ENCODE data around the gene JAK3. TPM values are rescaled to one million over a fixed set of nuclear protein-coding genes. Genes with fewer than 3 reads are reported as not detected.
"Not testable (repeated sequence)": the region's sequence is repeated elsewhere in the genome, so short reads cannot be mapped to it uniquely, and the experiment has no call there.

JAK3 gene
- total and polyA plus RNA-seq, 10 donors: 30.6 to 203 (median 116) TPM

- H3K27me3 ChIP-seq (replicated peaks in 1 of 7): peaks cover 0 to 22% (median 0%) of the 10 kb centered on the region in 7 donors
- peak overlapping the region in 4 of 8 donors; percentile 15 to 53 (median 34) for H3K4me3 ChIP-seq
- 26 to 50% (median 32%) methylated on average over 25 of the region's 25 CpGs for WGBS, 5 donors
- H3K4me1 ChIP-seq: peaks cover 3 to 55% (median 22%) of the 10 kb centered on the region in 6 donors
- intact Hi-C loops (cut with DNase I; ENCODE audit: low total_unique reads): no loop called here
- peak in 1 of 3 donors; percentile 25 for TF ChIP-seq POLR2AphosphoS5 (IDR thresholded peaks at IDR 0.05)
- TF ChIP-seq POLR2A (IDR thresholded peaks at IDR 0.05): no peak
- H3K27ac ChIP-seq: peak overlapping the region in 3 of 8 donors; percentile 63 to 83 (median 83)
- DNase-seq: peak; percentile 87
- no peaks in the 10 kb centered on the region for H3K9me3 ChIP-seq
- peaks cover 0 to 57% (median 13%) of the 10 kb centered on the region in 6 donors for H3K36me3 ChIP-seq
Observed at GRCh38 chr19:17778968-17779929, 68.5 kb downstream of the JAK3 start.

- Histone ChIP-seq H3K27me3 (replicated peaks in 1 of 7) (peaks cover 0 to 22% (median 0%) of the 10 kb centered on the region in 7 donors), H3K4me1 (peaks cover 0 to 50% (median 20%) of the 10 kb centered on the region in 6 donors), H3K4me3 (peak overlapping the region in 4 of 8 donors; percentile 15 to 53 (median 34)), H3K36me3 (peaks cover 0 to 57% (median 13%) of the 10 kb centered on the region in 6 donors), H3K9me3 (no peaks in the 10 kb centered on the region), H3K27ac (peak overlapping the region in 3 of 8 donors; percentile 63 to 83 (median 83))
- peak; percentile 92 for DNase-seq
- WGBS, 5 donors: 19 to 55% (median 34%) methylated on average over 26 to 37 of the region's 37 CpGs
- intact Hi-C loops (cut with DNase I; ENCODE audit: low total_unique reads): no loop called here
- TF ChIP-seq POLR2AphosphoS5 (IDR thresholded peaks at IDR 0.05) (peak in 1 of 3 donors; percentile 52), POLR2A (IDR thresholded peaks at IDR 0.05) (no peak), CTCF (IDR thresholded peaks at IDR 0.05 in 8 of 11, conservative IDR thresholded peaks at IDR 0.05 in 3 of 11) (no peak)
Observed at GRCh38 chr19:17778251-17778967, 69.4 kb downstream of the JAK3 start.

- H3K9me3 ChIP-seq; intact Hi-C loops (cut with DNase I; ENCODE audit: low total_unique reads); DNase-seq: not testable (repeated sequence)
- peak overlapping the region in 3 of 8 donors; percentile 63 to 83 (median 83) for H3K27ac ChIP-seq
- 74 to 87% (median 83%) methylated on average over 10 of the region's 10 CpGs for WGBS, 5 donors
- H3K27me3 ChIP-seq (replicated peaks in 1 of 7): peaks cover 0 to 22% (median 0%) of the 10 kb centered on the region in 7 donors
- H3K4me1 ChIP-seq: peaks cover 0 to 50% (median 20%) of the 10 kb centered on the region in 6 donors
- peaks cover 0 to 57% (median 13%) of the 10 kb centered on the region in 6 donors for H3K36me3 ChIP-seq
- peak overlapping the region in 1 of 8 donors; percentile 36 for H3K4me3 ChIP-seq
Observed at GRCh38 chr19:17777840-17778239, 69.9 kb downstream of the JAK3 start.

DNA sequence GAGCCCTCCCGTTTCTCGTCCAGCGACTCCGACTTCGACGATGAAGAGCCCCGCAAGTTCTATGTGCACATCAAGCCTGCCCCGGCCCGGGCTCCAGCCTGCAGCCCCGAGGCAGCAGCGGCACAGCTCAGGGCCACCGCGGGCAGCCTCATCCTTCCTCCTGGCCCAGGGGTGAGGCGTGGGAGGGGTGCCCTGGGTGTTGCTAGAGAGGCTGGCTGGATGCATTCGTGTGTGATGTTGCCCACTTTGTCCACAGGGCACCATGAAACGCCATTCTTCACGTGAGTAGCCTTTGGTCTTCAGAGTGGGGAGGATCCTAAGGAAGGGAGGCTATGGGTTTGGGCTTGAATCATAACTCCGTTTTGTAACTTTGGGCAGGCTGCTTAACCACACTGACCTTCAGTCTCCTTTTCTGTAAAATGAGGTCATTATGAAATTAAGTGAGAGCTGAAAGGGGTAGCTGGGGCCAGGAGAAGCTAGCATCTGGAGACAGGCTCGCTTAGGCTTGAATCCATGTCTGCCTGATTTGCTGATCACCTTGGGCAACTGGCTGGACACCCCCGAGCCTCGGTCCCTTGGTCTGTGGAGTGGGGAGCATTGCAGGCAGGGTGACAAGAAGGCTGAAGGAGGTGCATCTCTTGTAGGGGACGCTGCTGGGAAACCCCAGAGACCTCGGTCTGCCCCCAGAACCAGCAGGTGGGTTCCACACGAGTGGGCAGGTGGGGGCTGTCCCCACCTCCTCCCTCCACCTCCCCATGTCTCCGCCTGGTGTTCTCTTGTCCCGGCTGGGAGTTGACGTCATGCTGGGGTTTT is 71.6 kb downstream of the JAK3 start:
- Histone ChIP-seq H3K36me3 (peaks cover 0 to 57% (median 19%) of the 10 kb centered on the region in 6 donors), H3K4me3 (peak overlapping the region in 1 of 8 donors; percentile 30), H3K27me3 (replicated peaks in 1 of 7) (peaks cover 0 to 22% (median 0%) of the 10 kb centered on the region in 7 donors), H3K27ac (peak overlapping the region in 6 of 8 donors; percentile 7 to 76 (median 42)), H3K4me1 (peaks cover 0 to 50% (median 20%) of the 10 kb centered on the region in 6 donors), H3K9me3 (no peaks in the 10 kb centered on the region)
- TF ChIP-seq POLR2AphosphoS5 (IDR thresholded peaks at IDR 0.05) (peak; percentile 45 to 60 (median 48)), POLR2A (IDR thresholded peaks at IDR 0.05) (no peak)
- intact Hi-C loops (cut with DNase I; ENCODE audit: low total_unique reads): no loop called here
- WGBS, 5 donors: 56 to 68% (median 64%) methylated on average over 25 to 27 of the region's 27 CpGs
- peak; percentile 85 for DNase-seq

All from spleen (tissue), 11 donors.